Tibial nerve (tissue), 4 donors: ENCODE data around the gene L3MBTL4. TPM values are rescaled to one million over a fixed set of nuclear protein-coding genes. Genes with fewer than 3 reads are reported as not detected.

Source experiments
- DNase-seq, 2 donors: peaks; one replicate each; pipeline ENCODE4 v3.0.0-alpha.2; 2019; ENCODE audit warnings: low spot score in 2 of 2
- H3K27ac ChIP-seq, 4 donors: fragments of 200-600 bp; sonication (generic) in 3 of 4; one replicate each; pipeline ENCODE4 v1.5.1; 2017 to 2019; ENCODE audit warnings: mild to moderate bottlenecking in 1 of 4
- H3K27me3 ChIP-seq, 2 donors: fragments of 200-600 bp; sonication (generic) in 1 of 2; one replicate each; pipeline versions ENCODE4 v1.5.1 to v1.6.0; 2017 to 2019
- H3K36me3 ChIP-seq, 3 donors: fragments of 200-600 bp; sonication (generic); one replicate each; pipeline ENCODE4 v1.5.1; 2018 to 2019
- H3K4me1 ChIP-seq, 4 donors: fragments of 200-600 bp; sonication (generic) in 3 of 4; one replicate each; pipeline ENCODE4 v1.5.1; 2017 to 2019
- H3K4me3 ChIP-seq, 4 donors: fragments of 200-600 bp; sonication (generic) in 3 of 4; one replicate each; pipeline ENCODE4 v1.5.1; 2017 to 2019; ENCODE audit warnings: mild to moderate bottlenecking in 1 of 4, moderate library complexity in 1 of 4
- H3K9me3 ChIP-seq, 4 donors: fragments of 200-600 bp; sonication (generic) in 3 of 4; one replicate each; pipeline ENCODE4 v1.5.1; 2017 to 2019
- CTCF ChIP-seq, 5 experiments: fragments of 200-600 bp in 3 of 5; fragments of 450-650 bp in 2 of 5; sonication (generic) in 3 of 5; IDR thresholded peaks; one replicate each; pipeline ENCODE4 v1.5.1; 2016 to 2019; ENCODE audit warnings: antibody characterized with exemption in 5 of 5, mild to moderate bottlenecking in 3 of 5, moderate library complexity in 2 of 5
- EP300 ChIP-seq, 2 donors: sonication (generic); formaldehyde crosslinking; IDR thresholded peaks; one replicate each; pipeline ENCODE4 v1.6.1; 2017; ENCODE audit warnings: antibody characterized with exemption in 2 of 2, mild to moderate bottlenecking in 1 of 2
- POLR2A ChIP-seq, 2 donors: fragments of 450-650 bp; IDR thresholded peaks; one replicate each; pipeline ENCODE4 v1.6.1; 2017; ENCODE audit warnings: antibody characterized with exemption in 2 of 2, mild to moderate bottlenecking in 2 of 2, moderate library complexity in 2 of 2
- WGBS, 2 donors: methylation state at CpG; one replicate each; pipeline ENCODE4 v1.1.5; 2018; 5-methylcytosine and 5-hydroxymethylcytosine counted together
- total RNA-seq, 4 donors: library from RNA; depleted of rRNA; stranded (reverse); fragments of >200 nt; gene quantifications; one replicate each; pipeline ENCODE4 v1.1.0, GENCODE V29; 2016

Gene L3MBTL4
- total RNA-seq, 4 donors from 2014 or later, result 6.3 to 9.0 (median 8.1) TPM

GRCh38 chr18:6010284-6010683, 404.4 kb downstream of the L3MBTL4 start:
- 93% methylated on average over 5 of the region's 5 CpGs for WGBS, 2 donors
- Histone ChIP-seq H3K4me3 (no peak overlapping the region), H3K9me3 (no peaks in the 10 kb centered on the region), H3K27ac (no peak overlapping the region), H3K27me3 (no peaks in the 10 kb centered on the region), H3K4me1 (no peaks in the 10 kb centered on the region), H3K36me3 (no peaks in the 10 kb centered on the region)
- no peak for DNase-seq
- TF ChIP-seq POLR2A (IDR thresholded peaks at IDR 0.05) (no peak), EP300 (IDR thresholded peaks at IDR 0.05) (no peak), CTCF (IDR thresholded peaks at IDR 0.05) (no peak)

GRCh38 chr18:6009756-6010155, 405.0 kb downstream of the L3MBTL4 start:
- Histone ChIP-seq H3K4me1 (no peaks in the 10 kb centered on the region), H3K27me3 (no peaks in the 10 kb centered on the region), H3K27ac (no peak overlapping the region), H3K36me3 (no peaks in the 10 kb centered on the region), H3K9me3 (no peaks in the 10 kb centered on the region), H3K4me3 (no peak overlapping the region)
- 79 to 86% methylated on average over 4 of the region's 4 CpGs for WGBS, 2 donors
- no peak for TF ChIP-seq POLR2A (IDR thresholded peaks at IDR 0.05)
- no peak for TF ChIP-seq CTCF (IDR thresholded peaks at IDR 0.05)
- no peak for TF ChIP-seq EP300 (IDR thresholded peaks at IDR 0.05)
- DNase-seq, result no peak

GRCh38 chr18:6004683-6005082, 410.0 kb downstream of the L3MBTL4 start:
- Histone ChIP-seq H3K4me3 (no peak overlapping the region), H3K27me3 (no peaks in the 10 kb centered on the region), H3K4me1 (no peaks in the 10 kb centered on the region), H3K9me3 (peaks cover 0 to 3% (median 1%) of the 10 kb centered on the region in 4 donors), H3K27ac (no peak overlapping the region), H3K36me3 (no peaks in the 10 kb centered on the region)
- DNase-seq, result no peak
- no peak for TF ChIP-seq CTCF (IDR thresholded peaks at IDR 0.05)
- no peak for TF ChIP-seq POLR2A (IDR thresholded peaks at IDR 0.05)
- TF ChIP-seq EP300 (IDR thresholded peaks at IDR 0.05), result no peak
- 87 to 97% methylated on average over 3 of the region's 3 CpGs for WGBS, 2 donors

- Histone ChIP-seq H3K4me1 (no peaks in the 10 kb centered on the region), H3K27me3 (no peaks in the 10 kb centered on the region), H3K27ac (no peak overlapping the region), H3K9me3 (peaks cover 0 to 6% (median 1%) of the 10 kb centered on the region in 4 donors), H3K36me3 (no peaks in the 10 kb centered on the region), H3K4me3 (no peak overlapping the region)
- TF ChIP-seq EP300 (IDR thresholded peaks at IDR 0.05), result no peak
- TF ChIP-seq POLR2A (IDR thresholded peaks at IDR 0.05), result no peak
- TF ChIP-seq CTCF (IDR thresholded peaks at IDR 0.05), result no peak
- no peak for DNase-seq
- WGBS, 2 donors, result 77 to 90% methylated on average over 3 of the region's 3 CpGs
Measured at GRCh38 chr18:6004119-6004518, 410.6 kb downstream of the L3MBTL4 start.

- Histone ChIP-seq H3K27me3 (no peaks in the 10 kb centered on the region), H3K4me3 (no peak overlapping the region), H3K27ac (no peak overlapping the region), H3K4me1 (no peaks in the 10 kb centered on the region), H3K36me3 (no peaks in the 10 kb centered on the region), H3K9me3 (peaks cover 0 to 6% (median 1%) of the 10 kb centered on the region in 4 donors)
- 73 to 80% methylated on average over 2 of the region's 2 CpGs for WGBS, 2 donors
- DNase-seq, result no peak
- TF ChIP-seq CTCF (IDR thresholded peaks at IDR 0.05), result no peak
- no peak for TF ChIP-seq POLR2A (IDR thresholded peaks at IDR 0.05)
- no peak for TF ChIP-seq EP300 (IDR thresholded peaks at IDR 0.05)
Measured at GRCh38 chr18:6001867-6002266, 412.8 kb downstream of the L3MBTL4 start.
